Transverse colon (tissue), 4 donors: ENCODE results near the gene PPIC. TPM values are rescaled to one million over a fixed set of nuclear protein-coding genes. Genes with fewer than 3 reads are reported as not detected.

Experiments used
- DNase-seq: peaks from one replicate; pipeline ENCODE4 v3.0.0-alpha.2; 2019
- H3K27ac ChIP-seq, 4 donors: fragments of 200-600 bp; sonication (generic); 2 replicates each; pipeline ENCODE4 v1.5.1; 2016 to 2018; ENCODE audit warnings: inconsistent platforms in 4 of 4
- H3K27me3 ChIP-seq: fragments of 200-600 bp; sonication (generic); 2 replicates; pipeline ENCODE4 v1.5.1; 2017; ENCODE audit warnings: inconsistent platforms
- H3K36me3 ChIP-seq, 4 donors: fragments of 200-600 bp; sonication (generic); 2 replicates each; pipeline ENCODE4 v1.5.1; 2017 to 2019; ENCODE audit warnings: inconsistent platforms in 4 of 4
- H3K4me1 ChIP-seq, 4 donors: fragments of 200-600 bp; sonication (generic); 2 replicates each; pipeline ENCODE4 v1.5.1; 2017 to 2020; ENCODE audit warnings: inconsistent platforms in 4 of 4
- H3K4me3 ChIP-seq, 4 donors: fragments of 200-600 bp; sonication (generic); 1 replicate in 1 of 4; 2 replicates in 3 of 4; pipeline versions ENCODE4 v1.5.1 to v1.6.1; 2017 to 2019; ENCODE audit warnings: inconsistent platforms in 4 of 4
- H3K9me3 ChIP-seq, 2 donors: fragments of 200-600 bp; sonication (generic); 2 replicates each; pipeline ENCODE4 v1.5.1; 2017 to 2019; ENCODE audit warnings: inconsistent platforms in 2 of 2
- CTCF ChIP-seq, 5 experiments: fragments of 200-600 bp in 3 of 5; fragments of 450-650 bp in 2 of 5; sonication (generic) in 3 of 5; IDR thresholded peaks; 1 replicate in 2 of 5; 2 replicates in 3 of 5; pipeline ENCODE4 v1.5.1; 2016 to 2017; ENCODE audit warnings: antibody characterized with exemption in 5 of 5, inconsistent platforms in 3 of 5, mild to moderate bottlenecking in 2 of 5, moderate library complexity in 1 of 5
- EP300 ChIP-seq: sonication (generic); formaldehyde crosslinking; IDR thresholded peaks from one replicate; pipeline ENCODE4 v1.6.1; 2017; ENCODE audit warnings: antibody characterized with exemption, low read depth
- POLR2A ChIP-seq: fragments of 450-650 bp; IDR thresholded peaks from one replicate; pipeline ENCODE4 v1.6.1; 2016; ENCODE audit warnings: antibody characterized with exemption, mild to moderate bottlenecking, moderate library complexity
- POLR2AphosphoS5 ChIP-seq, 3 donors: sonication (generic); formaldehyde crosslinking; IDR thresholded peaks; one replicate each; pipeline ENCODE4 v1.6.1; 2016; ENCODE audit warnings: antibody characterized with exemption in 3 of 3
- WGBS, 2 donors: methylation state at CpG; one replicate each; pipeline ENCODE4 v1.1.5; 2018; ENCODE audit warnings: low coverage in 1 of 2; 5-methylcytosine and 5-hydroxymethylcytosine counted together
- in situ Hi-C, 4 donors: fragments of 200-750 bp; cut with MboI; loops; one replicate each; pipeline versions ENCODE4 v1.15.0 to v1.15.1; 2017; ENCODE audit warnings: low sequenced_read_pairs in 3 of 4, low pct_ligation_motif_present in 1 of 4, low pct_unique_long_range_greater_than_20kb in 1 of 4
- intact Hi-C: fragments of 100-400 bp; cut with DNase I; formaldehyde crosslinking; loops from one replicate; pipeline ENCODE4 v1.15.1; 2023; ENCODE audit warnings: low total_unique reads
- total RNA-seq, 4 donors: library from RNA; depleted of rRNA; stranded (reverse); fragments of >200 nt; gene quantifications; one replicate each; pipeline ENCODE4 v1.1.0, GENCODE V29; 2016

The PPIC gene
- total RNA-seq, 4 donors from 2014 or later, result 10.1 to 58.0 (median 38.8) TPM

- H3K27me3 ChIP-seq, result no peaks in the 10 kb centered on the region
- no peaks in the 10 kb centered on the region for H3K4me1 ChIP-seq
- no peak overlapping the region for H3K27ac ChIP-seq
- WGBS, 2 donors, result 78 to 84% methylated on average over 2 of the region's 2 CpGs
- DNase-seq, result no peak
- in situ Hi-C loops, result no loop called here
- no peaks in the 10 kb centered on the region for H3K9me3 ChIP-seq
- no peaks in the 10 kb centered on the region for H3K36me3 ChIP-seq
- no peak for TF ChIP-seq POLR2AphosphoS5 (IDR thresholded peaks at IDR 0.05)
- TF ChIP-seq POLR2A, result no peak
- no peak for TF ChIP-seq CTCF (IDR thresholded peaks at IDR 0.05)
- TF ChIP-seq EP300, result no peak
- no peak overlapping the region for H3K4me3 ChIP-seq
- intact Hi-C loops, result no loop called here
Observed at GRCh38 chr5:122985954-122986721, 50.4 kb downstream of the PPIC start.

DNA sequence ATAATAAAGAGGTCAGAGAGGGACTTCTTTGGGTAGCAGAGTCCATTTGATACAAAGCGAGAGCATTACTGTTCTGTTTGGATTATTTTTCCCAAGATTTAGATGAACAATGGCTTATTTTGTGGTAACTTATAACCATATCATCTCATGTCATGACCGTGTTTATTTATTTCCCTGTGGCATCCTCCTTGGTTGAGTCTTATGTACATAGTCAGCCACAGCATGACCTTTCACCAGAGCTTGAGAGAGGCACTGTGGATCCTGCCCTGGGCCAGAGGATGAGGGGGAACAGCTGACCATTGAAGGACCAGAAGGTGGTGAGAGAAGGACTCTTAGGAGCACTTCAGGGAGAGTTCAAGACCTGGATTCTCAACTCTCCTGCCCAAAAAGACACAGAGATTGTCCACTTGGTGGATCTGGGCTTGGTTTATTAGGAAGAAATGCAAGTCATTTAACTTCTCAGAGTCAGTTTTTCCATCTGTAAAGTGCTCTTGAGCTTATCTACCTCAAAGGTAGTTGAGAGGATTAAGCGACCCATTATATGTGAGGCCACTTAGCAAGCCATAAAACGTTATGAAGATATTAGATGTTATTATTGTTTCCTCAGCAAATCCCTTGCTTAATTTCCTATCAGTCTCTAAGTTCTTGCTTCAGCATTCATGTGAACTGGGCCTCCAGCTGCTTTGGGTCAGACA lies 51.4 kb downstream of the PPIC start:
- in situ Hi-C loops (no loop called here), intact Hi-C loops (no loop called here)
- no peak for DNase-seq
- Histone ChIP-seq H3K4me3 (no peak overlapping the region), H3K9me3 (no peaks in the 10 kb centered on the region), H3K4me1 (no peaks in the 10 kb centered on the region), H3K27me3 (no peaks in the 10 kb centered on the region), H3K36me3 (no peaks in the 10 kb centered on the region), H3K27ac (no peak overlapping the region)
- no peak for TF ChIP-seq CTCF (IDR thresholded peaks at IDR 0.05)
- WGBS, 2 donors, result 84 to 94% methylated on average over 4 of the region's 4 CpGs

- H3K4me3 ChIP-seq, result no peak overlapping the region
- WGBS, 2 donors, result 79 to 92% methylated on average over 3 of the region's 3 CpGs
- intact Hi-C loops, result no loop called here
- H3K27me3 ChIP-seq, result no peaks in the 10 kb centered on the region
- TF ChIP-seq EP300 (no peak), POLR2AphosphoS5 (IDR thresholded peaks at IDR 0.05) (no peak), CTCF (IDR thresholded peaks at IDR 0.05) (no peak), POLR2A (no peak)
- in situ Hi-C loops, result no loop called here
- DNase-seq, result no peak
- H3K27ac ChIP-seq, result no peak overlapping the region
- H3K36me3 ChIP-seq, result no peaks in the 10 kb centered on the region
- H3K4me1 ChIP-seq, result no peaks in the 10 kb centered on the region
- H3K9me3 ChIP-seq, result no peaks in the 10 kb centered on the region
Observed at GRCh38 chr5:122984425-122984824, 52.1 kb downstream of the PPIC start.

DNA sequence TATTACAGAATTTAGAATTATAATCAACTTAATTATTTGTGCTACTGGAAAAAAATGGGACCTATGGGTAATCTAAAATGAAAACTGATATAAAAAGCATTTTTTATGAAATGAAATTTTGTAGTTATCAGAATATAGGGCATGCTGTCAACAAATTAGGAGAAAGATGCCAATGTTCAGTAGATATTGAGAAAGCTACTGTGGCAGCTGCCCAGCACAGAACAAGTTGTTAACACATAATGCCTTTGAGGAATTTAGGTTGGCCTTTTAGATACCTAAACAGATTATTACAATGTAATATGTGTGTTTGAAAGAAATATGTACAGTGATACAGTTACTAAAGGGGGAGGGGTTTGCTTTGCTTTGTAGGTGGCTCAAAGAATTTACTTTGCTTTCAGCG lies 54.1 kb downstream of the PPIC start:
- H3K4me1 ChIP-seq, result no peaks in the 10 kb centered on the region
- no peak overlapping the region for H3K27ac ChIP-seq
- no peaks in the 10 kb centered on the region for H3K9me3 ChIP-seq
- 0% methylated on average over 1 of the region's 1 CpG for WGBS, 2 donors
- intact Hi-C loops (no loop called here), in situ Hi-C loops (no loop called here)
- H3K27me3 ChIP-seq, result no peaks in the 10 kb centered on the region
- TF ChIP-seq POLR2AphosphoS5 (IDR thresholded peaks at IDR 0.05) (no peak), EP300 (no peak), CTCF (IDR thresholded peaks at IDR 0.05) (no peak), POLR2A (no peak)
- no peak for DNase-seq
- no peaks in the 10 kb centered on the region for H3K36me3 ChIP-seq
- no peak overlapping the region for H3K4me3 ChIP-seq
